HepG2 (cell line): ENCODE data around the gene SH3PXD2A. TPM values are rescaled to one million over a fixed set of nuclear protein-coding genes. Genes with fewer than 3 reads are reported as not detected.

Source experiments
- ATAC-seq: fragments of 200-7000 bp; cut with Tn5 transposase; 3 replicates; pipeline ENCODE4 v1.9.1; 2020; ENCODE audit warnings: mild to moderate bottlenecking, moderate library complexity
- BruUV-seq: library from RNA; stranded (reverse); fragments of 400-500 nt; replicated peaks from 2 replicates; lab custom pipeline; 2021; lab: Mats Ljungman, UMichigan
- CTCF ChIA-PET: fragments of 300-600 bp; formaldehyde crosslinking; extraction: SDS; loops from one replicate; lab custom pipeline; 2021; ENCODE audit warnings: low total read pairs, inconsistent platforms, low intra/inter-chr PET ratio; lab: Yijun Ruan, JAX
- POLR2A ChIA-PET: fragments of 350-600 bp; sonication (Branson Sonifier 250); formaldehyde crosslinking; loops from one replicate; lab custom pipeline; 2020; ENCODE audit warnings: antibody characterized with exemption, inconsistent platforms; lab: Yijun Ruan, JAX
- DNase-seq: peaks from one replicate; pipeline ENCODE4 v3.0.0-alpha.2; 2015; ENCODE audit warnings: low spot score
- FAIRE-seq: peaks from 3 replicates; lab custom pipeline; 2011; peaks lifted over from hg19 to GRCh38; lab: Jason Lieb, UNC
- H2AFZ ChIP-seq: one replicate; pipeline ENCODE4 v1.6.1; 2011; ENCODE audit warnings: low read length, inconsistent platforms
- H3K27ac ChIP-seq: fragments of 300-600 bp; 3 replicates; pipeline ENCODE4 v1.8.0; 2011; ENCODE audit warnings: mixed run types, mild to moderate bottlenecking, mixed read lengths, low read length, inconsistent platforms; ENCODE audit not compliant: insufficient read depth; ENCODE audit errors: extremely low read length
- H3K27me3 ChIP-seq, 2 experiments: fragments of 200-600 bp in 1 of 2; 2 replicates in 1 of 2; 3 replicates in 1 of 2; pipeline versions ENCODE4 v1.6.0 to v1.8.0; 2011; ENCODE audit warnings: low read length in 2 of 2, mild to moderate bottlenecking in 2 of 2, moderate library complexity in 2 of 2, inconsistent platforms in 1 of 2; ENCODE audit not compliant: insufficient read depth in 2 of 2, control insufficient read depth in 1 of 2
- H3K36me3 ChIP-seq, 2 experiments: fragments of 200-600 bp in 1 of 2; replicated peaks in 1 of 2; 2 replicates in 1 of 2; 3 replicates in 1 of 2; pipeline versions ENCODE4 v1.5.1 to v1.8.0; 2011; ENCODE audit warnings: low read length in 2 of 2, inconsistent platforms in 1 of 2; ENCODE audit not compliant: insufficient read depth in 2 of 2, control insufficient read depth in 1 of 2
- H3K4me1 ChIP-seq: 2 replicates; pipeline ENCODE4 v1.5.1; 2012; ENCODE audit warnings: low read length, inconsistent platforms; ENCODE audit not compliant: insufficient read depth
- H3K4me2 ChIP-seq: 2 replicates; pipeline ENCODE4 v1.6.0; 2011; ENCODE audit warnings: low read depth, low read length, inconsistent platforms
- H3K4me3 ChIP-seq, 3 experiments: fragments of 200-600 bp in 1 of 3; sonication (generic), shearing (Covaris generic) in 1 of 3; replicated peaks in 1 of 3; 2 replicates each; pipeline ENCODE4 v1.5.1; 2011 to 2016; ENCODE audit warnings: low read length in 3 of 3, inconsistent platforms in 2 of 3, low read depth in 2 of 3, mild to moderate bottlenecking in 2 of 3, control low read depth in 1 of 3, mixed read lengths in 1 of 3; ENCODE audit not compliant: insufficient read depth in 1 of 3
- H3K79me2 ChIP-seq: one replicate; pipeline ENCODE4 v1.6.1; 2011; ENCODE audit warnings: low read length, inconsistent platforms; ENCODE audit not compliant: insufficient read depth
- H3K9ac ChIP-seq: 2 replicates; pipeline ENCODE4 v1.6.0; 2011; ENCODE audit warnings: mild to moderate bottlenecking, low read depth, low read length, inconsistent platforms; ENCODE audit not compliant: insufficient read depth
- H3K9me3 ChIP-seq: 2 replicates; pipeline ENCODE4 v1.5.1; 2012; ENCODE audit warnings: mild to moderate bottlenecking, low read length
- H4K20me1 ChIP-seq: 2 replicates; pipeline ENCODE4 v1.6.0; 2011; ENCODE audit warnings: inconsistent platforms, mild to moderate bottlenecking, low read length, moderate library complexity; ENCODE audit not compliant: insufficient read depth
- ATF1 ChIP-seq: IDR thresholded peaks from 2 replicates; pipeline ENCODE4 v1.6.1; 2016; ENCODE audit warnings: mild to moderate bottlenecking, control low read depth
- CCAR2 ChIP-seq: fragments of 200-400 bp; formaldehyde crosslinking; optimal IDR thresholded peaks from 2 replicates; pipeline ENCODE3; 2018; ENCODE audit warnings: low read depth, mild to moderate bottlenecking, low read length, moderate library complexity
- MYC ChIP-seq: sonication (generic); formaldehyde crosslinking; IDR thresholded peaks from 2 replicates; pipeline ENCODE4 v1.9.0; 2021; ENCODE audit warnings: missing genetic modification reagents, borderline replicate concordance
- SMC3 ChIP-seq: IDR thresholded peaks from 2 replicates; pipeline ENCODE4 v1.6.1; 2011; ENCODE audit warnings: low read length, improper control_type of control experiment
- SUZ12 ChIP-seq: fragments of 150-350 bp; IDR thresholded peaks from 2 replicates; pipeline ENCODE4 v1.6.1; 2014; ENCODE audit warnings: low read depth, low read length
- ZNF564 ChIP-seq: sonication (generic); formaldehyde crosslinking; IDR thresholded peaks from 2 replicates; pipeline ENCODE4 v1.8.1; 2023; ENCODE audit warnings: mild to moderate bottlenecking, missing genetic modification reagents
- WGBS: methylation state at CpG from one replicate; pipeline ENCODE4 v1.1.6; 2017; ENCODE audit warnings: low lambda C conversion rate; 5-methylcytosine and 5-hydroxymethylcytosine counted together
- in situ Hi-C: cut with HindIII; loops from 2 replicates; pipeline ENCODE4 v1.10.0; 2017; ENCODE audit warnings: low pct_unique_long_range_greater_than_20kb; ENCODE audit not compliant: extremely low pct_ligation_motif_present
- intact Hi-C: fragments of 100-400 bp; cut with micrococcal nuclease; formaldehyde crosslinking; loops from one replicate; pipeline ENCODE4 v1.10.0; 2022; ENCODE audit not compliant: unreplicated experiment
- polyA plus RNA-seq, 8 experiments: library from polyadenylated mRNA; depleted of rRNA in 3 of 8; stranded (reverse) in 7 of 8; unstranded in 1 of 8; fragments of >200 nt; fragmentation: Illumina TruSeq in 4 of 8; extraction: Trizol in 4 of 8; gene quantifications; 2 replicates each; pipeline versions ENCODE4 v1.2.1 to v1.2.3, GENCODE V29; 2011 to 2016; ENCODE audit warnings: low read depth in 4 of 8, missing spikeins in 1 of 8, mixed read lengths in 1 of 8; ENCODE audit not compliant: insufficient read depth in 1 of 8
- total RNA-seq, 5 experiments: library from RNA; depleted of rRNA; stranded (reverse); fragments of >200 nt; fragmentation: Illumina TruSeq; extraction: Trizol; gene quantifications; 2 replicates each; pipeline ENCODE4 v1.2.3, GENCODE V29; 2016; ENCODE audit warnings: low read depth in 1 of 5
- TF ChIP-seq, protein P1 (sequence below): sonication (generic); formaldehyde crosslinking; IDR thresholded peaks from 2 replicates; pipeline ENCODE4 v1.4.0; 2020; ENCODE audit warnings: missing genetic modification reagents, borderline replicate concordance

SH3PXD2A gene
- total and polyA plus RNA-seq, 2 of the 13 experiments (the other 11 are each of a cell fraction or from before 2014, with no cell fraction given): 11.1 to 11.3 TPM

- TF ChIP-seq MYC (0 out of 2 replicates have a peak, but pooled peaks have one; percentile 4), SMC3 (peak; percentile 16; the same call in 1 of the 2 replicates), ZNF564 (no peak)
Observed at GRCh38 chr10:103592186-103593021, 263.0 kb downstream of the SH3PXD2A start (continued).

- FAIRE-seq: no peak
- WGBS: 45% methylated on average over 4 of the region's 6 CpGs
- peaks cover 9% of the 10 kb centered on the region for H3K4me1 ChIP-seq
- 0 out of 2 replicates have a peak, but pooled peaks cover 3% of the 10 kb centered on the region for H4K20me1 ChIP-seq
- H2AFZ ChIP-seq: no peak overlapping the region
- H3K4me2 ChIP-seq: no peak overlapping the region
- CTCF ChIA-PET: no interaction called here
- no peaks in the 10 kb centered on the region; the same call in 1 of the 2 replicates for H3K9me3 ChIP-seq
- ATAC-seq: peak; percentile 29
- no peak overlapping the region for H3K27ac ChIP-seq
- intact Hi-C loops (loop anchor here (10.0 kb wide), 1 partner anchor 106 kb away; no protein-coding TSS in a partner anchor), in situ Hi-C loops (no loop called here)
- peaks cover 2 to 6% of the 10 kb centered on the region in 2 experiments; a peak in 1 of 5 replicates for H3K27me3 ChIP-seq
- DNase-seq: no peak
- no peak overlapping the region for H3K4me3 ChIP-seq
- POLR2A ChIA-PET: no interaction called here
- no peaks in the 10 kb centered on the region for H3K36me3 ChIP-seq
- H3K9ac ChIP-seq: no peak overlapping the region
- no TSS peak for BruUV-seq
- no peaks in the 10 kb centered on the region for H3K79me2 ChIP-seq
- TF ChIP-seq ATF1 (no peak), SUZ12 (no peak), CCAR2 (no peak)
- TF ChIP-seq, protein P1, sequence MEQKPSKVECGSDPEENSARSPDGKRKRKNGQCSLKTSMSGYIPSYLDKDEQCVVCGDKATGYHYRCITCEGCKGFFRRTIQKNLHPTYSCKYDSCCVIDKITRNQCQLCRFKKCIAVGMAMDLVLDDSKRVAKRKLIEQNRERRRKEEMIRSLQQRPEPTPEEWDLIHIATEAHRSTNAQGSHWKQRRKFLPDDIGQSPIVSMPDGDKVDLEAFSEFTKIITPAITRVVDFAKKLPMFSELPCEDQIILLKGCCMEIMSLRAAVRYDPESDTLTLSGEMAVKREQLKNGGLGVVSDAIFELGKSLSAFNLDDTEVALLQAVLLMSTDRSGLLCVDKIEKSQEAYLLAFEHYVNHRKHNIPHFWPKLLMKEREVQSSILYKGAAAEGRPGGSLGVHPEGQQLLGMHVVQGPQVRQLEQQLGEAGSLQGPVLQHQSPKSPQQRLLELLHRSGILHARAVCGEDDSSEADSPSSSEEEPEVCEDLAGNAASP: no peak
Observed at GRCh38 chr10:103590744-103591291, 264.6 kb downstream of the SH3PXD2A start.
